Measurements from ENCODE around the gene LINC00237.
A peak's percentile ranks its signal among the peaks of the same experiment; 100 is the strongest.

LINC00237 gene

DNA sequence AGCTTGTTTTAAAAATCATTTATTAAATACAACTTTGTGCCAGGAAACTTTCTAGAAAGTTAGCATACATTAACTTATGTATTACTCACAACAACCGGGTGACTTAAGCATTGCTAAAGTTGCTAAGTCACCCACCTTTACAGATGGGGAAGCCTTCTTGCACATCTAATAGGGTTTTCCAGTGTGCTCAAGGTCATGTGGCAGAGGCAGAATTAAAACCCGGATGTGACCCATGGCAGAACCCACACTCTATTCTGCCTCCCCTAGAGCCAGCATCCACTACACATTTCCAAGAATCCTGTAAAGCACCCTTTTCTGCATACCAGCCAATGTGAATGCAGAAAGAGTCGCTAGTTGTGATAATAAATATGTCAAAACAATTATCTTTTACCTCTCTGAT lies 13.4 kb downstream of the LINC00237 start:
- no peak for FAIRE-seq

GRCh38 chr20:21090721-21091120 lies 15.4 kb downstream of the LINC00237 start:
- no peak for FAIRE-seq

GRCh38 chr20:21090111-21090618 lies 16.0 kb downstream of the LINC00237 start:
- no peak for FAIRE-seq

DNA sequence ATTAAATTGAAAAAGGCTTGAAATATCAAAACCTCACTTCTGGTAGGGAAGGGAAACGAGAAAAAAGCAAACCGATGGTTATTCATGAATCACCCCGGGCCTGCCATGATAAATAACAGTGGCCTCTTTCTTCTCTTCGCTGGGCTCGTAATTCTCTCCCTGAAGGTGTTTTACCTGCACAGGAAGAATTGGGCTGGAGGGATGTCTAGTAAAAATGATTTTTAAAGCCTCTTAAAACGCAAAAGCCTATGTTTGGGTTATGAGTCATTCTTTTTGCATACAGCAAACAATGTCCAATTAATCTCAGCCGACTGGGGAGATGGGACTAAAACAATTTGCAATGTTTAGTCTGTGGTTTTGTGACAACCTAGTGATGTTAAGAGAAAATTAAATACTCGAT lies 16.8 kb downstream of the LINC00237 start:
- FAIRE-seq = no peak

GRCh38 chr20:21087862-21088540 lies 18.2 kb downstream of the LINC00237 start:
- FAIRE-seq = no peak

GRCh38 chr20:21083825-21084325 lies 22.3 kb downstream of the LINC00237 start:
- FAIRE-seq = no peak

DNA sequence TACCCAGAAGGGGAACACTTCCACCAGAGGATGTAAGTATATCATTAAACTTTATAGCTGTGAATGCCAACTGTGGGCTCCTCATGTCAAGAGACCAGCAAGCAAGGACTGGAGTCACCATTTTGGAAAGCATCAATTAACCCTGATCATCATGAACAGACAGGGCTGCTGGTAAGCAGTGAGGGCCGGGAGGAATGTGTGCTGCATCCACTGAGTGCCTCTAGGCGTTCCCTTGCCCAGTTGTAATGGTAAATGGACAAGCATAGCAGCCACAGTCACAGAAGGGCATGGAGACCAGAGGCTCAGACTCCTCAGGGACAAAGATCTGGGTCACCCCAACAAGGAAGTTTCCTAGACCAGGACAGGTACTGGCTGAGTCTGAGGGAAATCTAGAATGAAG lies 23.6 kb downstream of the LINC00237 start:
- FAIRE-seq = no peak

- no peak for FAIRE-seq
These were observed 28.3 kb downstream of the LINC00237 start for GRCh38 chr20:21077809-21078345.

GRCh38 chr20:21076073-21076472 lies 30.1 kb downstream of the LINC00237 start:
- FAIRE-seq = no peak

DNA sequence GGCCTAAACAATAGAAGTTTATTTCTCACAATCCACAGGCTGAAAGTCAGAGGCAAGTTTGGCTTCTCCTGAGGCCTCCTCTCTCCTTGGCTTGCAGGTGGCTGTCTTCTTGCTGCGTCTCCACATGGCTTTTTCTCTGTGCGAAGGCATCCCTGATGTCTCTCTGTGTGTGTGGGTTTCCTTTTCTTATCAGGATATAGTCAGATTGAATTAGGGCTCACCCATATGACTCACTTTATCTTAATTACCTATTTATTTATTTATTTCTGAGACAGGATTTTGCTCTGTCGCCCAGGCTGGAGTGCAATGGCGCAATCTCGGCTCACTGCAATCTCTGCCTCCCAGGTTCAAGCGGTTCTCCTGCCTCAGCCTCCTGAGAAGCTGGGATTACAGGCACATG lies 30.7 kb downstream of the LINC00237 start:
- no peak for FAIRE-seq

- no peak for FAIRE-seq
These were observed 31.4 kb downstream of the LINC00237 start for GRCh38 chr20:21074605-21075336.

DNA sequence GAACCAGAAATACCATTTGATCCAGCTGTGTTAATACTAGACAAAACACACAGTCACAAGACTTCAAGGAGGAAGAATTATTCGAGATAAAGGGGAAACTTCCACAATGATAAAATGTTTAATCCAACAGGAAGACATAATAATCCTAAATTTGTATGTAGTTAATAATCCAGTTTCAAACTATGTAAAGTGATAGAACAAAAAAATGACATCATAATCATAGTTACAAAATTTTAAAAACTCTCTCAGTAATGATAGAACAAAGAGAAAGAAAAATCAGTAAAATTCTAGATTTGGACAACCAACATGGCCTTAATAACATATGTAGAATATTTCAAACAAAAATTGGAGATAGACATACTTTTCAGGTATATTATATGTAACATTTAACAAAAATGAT lies 38.9 kb downstream of the LINC00237 start:
- FAIRE-seq = peak; percentile 90

GRCh38 chr20:21064924-21065323 lies 41.2 kb downstream of the LINC00237 start:
- no peak for FAIRE-seq

- no peak for FAIRE-seq
These were observed 42.9 kb downstream of the LINC00237 start for GRCh38 chr20:21063276-21063675.

GRCh38 chr20:21053002-21053762 lies 53.0 kb downstream of the LINC00237 start:
- FAIRE-seq = no peak

DNA sequence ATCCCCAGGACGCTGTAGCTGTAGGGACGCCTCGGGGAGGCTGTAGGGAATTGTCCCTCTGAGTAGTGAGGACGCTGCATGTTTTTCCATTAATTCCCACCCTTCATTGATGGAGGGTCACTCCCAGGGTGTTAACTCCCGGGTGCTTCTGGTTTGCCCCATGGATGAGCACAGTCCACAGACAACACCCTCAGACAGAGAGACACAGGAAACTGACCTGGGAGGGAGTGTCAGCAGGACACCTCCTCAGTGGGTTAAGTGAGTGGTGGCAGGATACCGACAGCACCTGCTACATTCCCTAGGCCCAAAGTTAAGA lies 53.5 kb downstream of the LINC00237 start:
- FAIRE-seq = no peak

GRCh38 chr20:21052241-21052640 lies 53.9 kb downstream of the LINC00237 start:
- FAIRE-seq = no peak

DNA sequence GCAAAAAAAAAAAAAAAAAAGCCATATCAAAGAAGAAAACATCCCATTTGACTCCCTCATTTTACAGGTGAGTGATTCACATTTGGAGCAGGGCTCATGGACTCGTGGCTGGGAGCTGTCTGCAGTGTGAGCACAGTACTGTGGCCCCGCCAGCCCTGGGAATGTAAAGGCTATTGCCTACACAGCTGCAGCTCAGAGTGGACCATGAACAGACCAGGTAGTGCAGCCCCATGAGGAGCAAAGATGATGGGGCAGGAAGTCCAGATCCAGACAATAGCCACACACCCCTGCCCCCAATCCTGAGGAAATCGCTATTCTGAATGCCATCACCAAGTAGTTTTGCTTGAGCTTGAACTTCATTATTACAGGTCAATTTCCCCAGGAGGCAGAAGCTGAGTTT lies 55.4 kb downstream of the LINC00237 start:
- no peak for FAIRE-seq

DNA sequence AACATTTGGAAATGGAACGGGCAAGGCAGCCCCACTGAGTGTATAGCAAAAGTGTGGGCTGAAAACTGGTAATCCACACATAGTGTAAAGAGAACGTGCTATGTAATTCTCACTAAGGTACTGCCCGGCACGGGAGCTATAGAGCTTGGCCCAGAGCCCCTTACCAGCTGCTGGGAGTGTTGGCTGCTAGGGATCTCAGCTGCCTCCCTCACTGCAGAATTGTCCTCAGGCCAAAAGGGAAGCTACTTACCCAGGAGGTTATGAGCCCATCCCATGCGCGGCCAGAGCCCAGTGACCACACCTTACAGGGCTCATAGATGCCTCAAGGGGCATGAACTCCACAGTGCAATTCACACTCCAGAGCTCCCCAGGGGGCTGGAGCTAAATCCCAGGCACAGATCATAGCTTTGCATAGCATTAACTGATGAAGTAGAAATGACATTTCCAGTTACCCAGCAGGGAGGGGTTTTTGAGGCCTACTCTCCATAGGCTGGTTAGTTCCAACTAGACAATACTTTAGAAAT lies 56.8 kb downstream of the LINC00237 start:
- no peak for FAIRE-seq

DNA sequence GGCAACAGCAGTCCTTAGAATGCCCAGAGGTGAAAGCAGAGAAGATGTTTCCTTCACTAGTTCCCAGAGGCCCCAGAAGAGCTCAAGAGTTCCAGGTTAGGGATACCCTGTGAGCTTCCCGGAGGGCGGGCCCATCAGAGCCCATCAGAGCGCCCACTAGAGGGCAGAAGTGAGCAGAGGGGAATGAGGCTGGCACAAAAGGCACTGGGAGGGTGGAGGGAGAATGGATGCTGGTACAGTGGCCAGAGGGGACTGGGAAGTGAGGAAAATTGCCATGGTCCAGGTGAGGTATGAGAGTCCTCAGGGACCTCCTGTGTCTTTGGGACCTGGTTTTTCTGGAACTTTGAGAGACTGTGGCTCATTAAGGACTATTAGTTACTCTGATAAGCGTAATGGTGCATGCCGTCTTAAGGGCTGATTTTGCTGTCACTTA lies 57.3 kb downstream of the LINC00237 start:
- FAIRE-seq = no peak

GRCh38 chr20:21047981-21048380 lies 58.2 kb downstream of the LINC00237 start:
- no peak for FAIRE-seq

- no peak for FAIRE-seq
These were observed 59.6 kb downstream of the LINC00237 start for GRCh38 chr20:21046413-21047070.

All from islet of Langerhans (tissue), 1 donor.